ENCODE results near the gene MARCHF6.

The MARCHF6 gene

DNA sequence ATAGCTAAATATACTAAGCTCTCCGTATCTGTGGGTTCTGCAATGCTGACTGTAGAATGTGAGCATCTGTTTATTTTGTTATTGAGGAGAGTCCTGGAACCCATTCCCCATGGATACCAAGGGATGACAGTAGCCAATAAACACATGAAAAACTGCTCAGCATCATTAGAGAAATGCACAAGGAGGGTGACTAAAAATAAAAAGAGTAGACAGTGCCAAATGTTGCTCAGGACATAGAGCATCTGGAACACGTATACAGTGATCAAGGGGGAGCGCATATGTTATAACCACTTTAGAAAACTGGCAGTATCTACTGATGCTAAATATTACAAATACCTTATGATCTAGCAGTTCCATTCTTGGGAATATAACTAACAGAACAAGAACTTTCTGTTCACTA is 31.0 kb downstream of the MARCHF6 start:
- DNase-seq = no peak

- peak; percentile 50 for DNase-seq
Observed at GRCh38 chr5:10387690-10388089, 34.2 kb downstream of the MARCHF6 start.

GRCh38 chr5:10391130-10391529 is 37.6 kb downstream of the MARCHF6 start:
- DNase-seq = no peak

DNA sequence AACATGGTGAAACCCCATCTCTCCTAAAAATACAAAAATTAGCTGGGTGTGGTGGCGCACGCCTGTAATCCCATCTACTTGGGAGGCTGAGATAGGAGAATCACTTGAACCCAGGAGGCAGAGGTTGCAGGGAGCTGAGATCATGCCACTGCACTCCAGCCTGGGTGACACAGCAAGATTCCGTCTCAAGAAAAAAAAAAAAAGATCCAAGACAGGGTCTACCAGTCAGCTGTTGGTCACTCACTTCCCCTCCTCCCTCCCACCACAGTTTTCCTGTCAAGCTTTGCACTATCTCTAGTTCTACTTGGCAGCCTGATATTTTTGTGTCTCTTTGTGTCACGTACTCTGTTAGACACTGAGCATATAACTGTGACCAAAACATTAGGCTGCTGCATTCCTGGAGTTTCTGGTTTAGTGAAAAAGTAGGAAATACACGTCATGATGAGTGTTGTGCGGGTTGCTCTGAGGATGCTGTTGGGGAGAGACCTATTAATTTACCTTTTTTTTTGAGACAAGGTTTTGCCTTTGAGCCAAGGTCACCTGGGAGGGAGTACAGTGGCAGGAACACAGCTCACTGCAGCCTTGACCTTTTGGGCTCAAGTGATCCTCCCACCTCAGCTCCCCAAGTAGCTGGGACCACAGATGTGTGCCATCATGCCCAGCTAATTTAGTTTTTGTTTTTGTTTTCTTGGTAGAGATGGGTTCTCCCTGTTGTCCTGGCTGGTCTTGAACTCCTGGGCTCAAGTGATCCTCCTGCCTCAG is 39.3 kb downstream of the MARCHF6 start:
- peak; percentile 24 for DNase-seq

DNA sequence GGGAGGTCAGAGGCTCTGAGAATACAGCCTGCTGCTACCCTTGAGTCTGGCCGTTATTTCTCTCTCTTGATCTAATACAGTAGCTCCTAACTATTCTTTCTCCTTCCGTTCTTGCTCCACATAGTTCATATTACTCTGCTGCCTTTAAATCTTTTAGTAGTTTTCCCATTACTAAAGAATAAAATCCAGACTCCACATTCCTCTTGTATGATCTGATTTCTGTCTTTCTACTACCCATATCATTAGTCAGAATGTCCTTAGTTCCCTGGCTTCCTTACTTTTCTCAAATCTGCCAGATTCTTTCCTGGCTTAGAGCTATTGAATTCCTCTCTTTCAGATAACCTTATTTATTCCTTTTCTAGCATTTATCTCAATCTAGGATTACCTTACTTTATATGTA is 40.0 kb downstream of the MARCHF6 start:
- peak; percentile 21 for DNase-seq

DNA sequence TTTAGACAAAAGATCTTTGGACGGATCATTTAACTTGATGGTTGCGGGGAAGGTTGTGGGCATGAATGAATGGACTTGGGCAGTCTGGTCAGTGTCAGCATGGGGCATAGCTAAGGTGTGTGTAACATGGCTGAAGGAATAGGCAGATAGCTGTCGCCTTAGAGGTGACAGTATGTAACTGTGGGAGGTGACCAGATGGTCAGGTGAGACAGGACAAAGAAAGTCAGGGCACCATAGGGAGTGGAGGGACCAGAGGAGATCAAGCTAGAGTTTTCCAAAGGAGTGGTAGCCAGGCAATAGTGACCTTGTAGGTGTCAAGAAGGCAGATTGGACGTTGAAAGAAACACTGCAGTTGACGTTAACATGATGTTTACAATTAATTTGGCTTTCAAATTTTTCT is 43.1 kb downstream of the MARCHF6 start:
- no peak for DNase-seq

- DNase-seq = no peak
Observed at GRCh38 chr5:10399839-10400238, 46.3 kb downstream of the MARCHF6 start.

DNA sequence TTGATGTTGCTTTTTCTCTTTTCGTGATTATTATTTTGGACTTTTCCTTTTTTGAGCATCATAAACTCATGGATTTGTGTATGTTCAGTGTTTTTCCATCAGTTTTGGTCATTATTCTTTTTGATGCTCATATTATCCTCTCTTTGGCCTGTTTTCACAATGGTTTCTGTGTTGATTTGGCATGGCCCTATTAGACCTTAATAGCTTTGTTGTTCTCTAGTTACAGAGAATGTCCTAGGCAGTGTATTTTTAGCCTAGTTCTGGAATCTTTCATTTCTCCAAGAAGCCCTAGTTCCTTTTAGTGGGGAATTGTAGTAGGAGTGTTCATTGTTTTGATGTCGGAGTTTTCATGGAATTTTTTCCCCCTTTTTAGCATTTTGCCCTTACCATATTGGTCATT is 46.9 kb downstream of the MARCHF6 start:
- DNase-seq = no peak

GRCh38 chr5:10400831-10401230 is 47.3 kb downstream of the MARCHF6 start:
- peak; percentile 37 for DNase-seq

DNA sequence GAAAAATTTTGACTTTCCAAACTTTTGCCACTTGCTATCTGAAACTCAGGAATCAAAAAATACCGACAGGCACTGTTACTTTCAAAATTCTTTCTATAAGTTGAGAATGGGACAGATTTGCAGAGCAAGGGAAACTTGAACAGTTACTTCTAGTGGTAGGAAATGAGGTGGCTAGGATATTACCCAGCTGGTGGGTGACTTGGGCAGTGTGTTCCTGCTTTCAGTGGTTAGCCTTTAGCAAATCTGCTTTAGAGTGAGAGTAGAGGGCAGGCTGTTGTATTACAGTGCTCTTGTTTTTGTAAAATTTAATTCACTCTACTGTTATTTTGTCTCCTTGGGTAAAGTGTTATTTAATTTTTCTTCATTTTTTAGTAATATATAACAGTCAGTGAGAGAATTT is 48.0 kb downstream of the MARCHF6 start:
- DNase-seq = no peak
